Colonic mucosa (tissue), 4 donors: Measurements from ENCODE around the gene SCN8A. TPM values are rescaled to one million over a fixed set of nuclear protein-coding genes. Genes with fewer than 3 reads are reported as not detected.
"Not testable (repeated sequence)": the region's sequence is repeated elsewhere in the genome, so short reads cannot be mapped to it uniquely, and the experiment has no call there.

Source experiments
- DNase-seq: peaks from one replicate; pipeline ENCODE4 v3.0.0-alpha.2; 2020
- H3K27ac ChIP-seq: fragments of 200-600 bp; one replicate; pipeline ENCODE4 v1.8.0; 2021
- H3K27me3 ChIP-seq: fragments of 200-600 bp; one replicate; pipeline ENCODE4 v1.8.0; 2021
- H3K36me3 ChIP-seq: fragments of 200-600 bp; one replicate; pipeline ENCODE4 v1.8.0; 2021
- H3K4me1 ChIP-seq: fragments of 200-600 bp; one replicate; pipeline ENCODE4 v1.8.0; 2021; ENCODE audit warnings: mild to moderate bottlenecking
- H3K4me3 ChIP-seq: fragments of 200-600 bp; one replicate; pipeline ENCODE4 v1.8.0; 2021
- H3K9ac ChIP-seq, 2 donors: one replicate each; pipeline ENCODE4 v1.7.0; 2013; ENCODE audit warnings: control low read depth in 2 of 2, low read depth in 2 of 2, low read length in 2 of 2
- H3K9me3 ChIP-seq: fragments of 200-600 bp; one replicate; pipeline ENCODE4 v1.8.0; 2021
- CTCF ChIP-seq: fragments of 200-600 bp; IDR thresholded peaks from one replicate; pipeline ENCODE4 v1.8.0; 2022; ENCODE audit warnings: antibody characterized with exemption, mild to moderate bottlenecking
- intact Hi-C: fragments of 100-400 bp; cut with DNase I; formaldehyde crosslinking; loops from one replicate; pipeline ENCODE4 v1.14.1; 2022
- total RNA-seq, 2 donors: library from RNA; stranded (reverse); fragmentation: NEBNext Ultra II Directional in 1 of 2; extraction: Animal tissue kit (Norgen Biotek cat#: 25700) in 1 of 2; gene quantifications; one replicate each; pipeline ENCODE4 v1.2.1, GENCODE V29; 2021
- donor health status: healthy.
- donor health status: DM: no; HTN: no; CAD: no.
- donor health status: DM: no; HTN: no; CAD: no.

SCN8A gene
- total RNA-seq, 2 donors from 2014 or later: 4.2 to 10.0 TPM

GRCh38 chr12:51635346-51635745 lies 44.3 kb downstream of the SCN8A start:
- H3K27ac ChIP-seq: no peak overlapping the region
- no peaks in the 10 kb centered on the region for H3K4me1 ChIP-seq
- intact Hi-C loops: no loop called here
- H3K9me3 ChIP-seq: no peaks in the 10 kb centered on the region
- H3K4me3 ChIP-seq: no peak overlapping the region
- TF ChIP-seq CTCF: no peak
- DNase-seq: no peak
- no peaks in the 10 kb centered on the region for H3K36me3 ChIP-seq
- no peak overlapping the region for H3K9ac ChIP-seq
- H3K27me3 ChIP-seq: no peaks in the 10 kb centered on the region

GRCh38 chr12:51636581-51636980 lies 45.5 kb downstream of the SCN8A start:
- H3K9me3 ChIP-seq: no peaks in the 10 kb centered on the region
- no peak overlapping the region for H3K27ac ChIP-seq
- no peak for TF ChIP-seq CTCF
- no peaks in the 10 kb centered on the region for H3K36me3 ChIP-seq
- H3K4me3 ChIP-seq: no peak overlapping the region
- no peaks in the 10 kb centered on the region for H3K27me3 ChIP-seq
- H3K4me1 ChIP-seq: no peaks in the 10 kb centered on the region
- DNase-seq: no peak
- intact Hi-C loops: no loop called here
- no peak overlapping the region for H3K9ac ChIP-seq

GRCh38 chr12:51636986-51637385 lies 46.0 kb downstream of the SCN8A start:
- Histone ChIP-seq H3K36me3 (no peaks in the 10 kb centered on the region), H3K4me3 (no peak overlapping the region), H3K9ac (no peak overlapping the region), H3K27me3 (no peaks in the 10 kb centered on the region), H3K27ac (no peak overlapping the region), H3K9me3 (no peaks in the 10 kb centered on the region), H3K4me1 (no peaks in the 10 kb centered on the region)
- intact Hi-C loops: no loop called here
- no peak for TF ChIP-seq CTCF
- no peak for DNase-seq

GRCh38 chr12:51639361-51639760 lies 48.3 kb downstream of the SCN8A start:
- H3K36me3 ChIP-seq: no peaks in the 10 kb centered on the region
- no peaks in the 10 kb centered on the region for H3K27me3 ChIP-seq
- no peak overlapping the region for H3K9ac ChIP-seq
- H3K4me3 ChIP-seq: no peak overlapping the region
- no peaks in the 10 kb centered on the region for H3K4me1 ChIP-seq
- no peaks in the 10 kb centered on the region for H3K9me3 ChIP-seq
- no peak for DNase-seq
- H3K27ac ChIP-seq: no peak overlapping the region
- intact Hi-C loops: no loop called here
- TF ChIP-seq CTCF: no peak

- Histone ChIP-seq H3K27me3 (no peaks in the 10 kb centered on the region), H3K36me3 (no peaks in the 10 kb centered on the region), H3K9ac (no peak overlapping the region), H3K27ac (no peak overlapping the region), H3K4me3 (no peak overlapping the region), H3K9me3 (no peaks in the 10 kb centered on the region), H3K4me1 (no peaks in the 10 kb centered on the region)
- intact Hi-C loops: no loop called here
- no peak for TF ChIP-seq CTCF
- DNase-seq: no peak
Measured at GRCh38 chr12:51642286-51642685, 51.3 kb downstream of the SCN8A start.

GRCh38 chr12:51643951-51644350 lies 52.9 kb downstream of the SCN8A start:
- H3K4me3 ChIP-seq: no peak overlapping the region
- no peak for TF ChIP-seq CTCF
- no peak overlapping the region for H3K27ac ChIP-seq
- no peaks in the 10 kb centered on the region for H3K36me3 ChIP-seq
- DNase-seq: no peak
- no peaks in the 10 kb centered on the region for H3K9me3 ChIP-seq
- H3K27me3 ChIP-seq: no peaks in the 10 kb centered on the region
- intact Hi-C loops: no loop called here
- no peaks in the 10 kb centered on the region for H3K4me1 ChIP-seq
- H3K9ac ChIP-seq: no peak overlapping the region

- not testable (repeated sequence) for H3K9ac ChIP-seq, DNase-seq
Measured at GRCh38 chr12:51644691-51645090, 53.7 kb downstream of the SCN8A start.

More at GRCh38 chr12:51644691-51645090, 53.7 kb downstream of the SCN8A start:
- H3K9me3 ChIP-seq, H3K4me3 ChIP-seq, H3K4me1 ChIP-seq, H3K27ac ChIP-seq, intact Hi-C loops, H3K27me3 ChIP-seq, H3K36me3 ChIP-seq: not testable (repeated sequence)
